HUES64 (cell line): Measurements from ENCODE around the gene HTR2B. TPM values are rescaled to one million over a fixed set of nuclear protein-coding genes. Genes with fewer than 3 reads are reported as not detected.

Source experiments
- H3K27ac ChIP-seq: 2 replicates; pipeline ENCODE4 v1.7.0; 2013; ENCODE audit warnings: low read depth, low read length, inconsistent platforms
- H3K27me3 ChIP-seq: 2 replicates; pipeline ENCODE4 v1.6.1; 2013; ENCODE audit warnings: mild to moderate bottlenecking, low read length; ENCODE audit not compliant: insufficient read depth
- H3K36me3 ChIP-seq: 2 replicates; pipeline ENCODE4 v1.6.1; 2013; ENCODE audit warnings: mild to moderate bottlenecking, low read length; ENCODE audit not compliant: insufficient read depth
- H3K4me1 ChIP-seq: 2 replicates; pipeline ENCODE4 v1.6.1; 2013; ENCODE audit warnings: mild to moderate bottlenecking, low read length, moderate library complexity; ENCODE audit not compliant: insufficient read depth
- H3K4me3 ChIP-seq: 2 replicates; pipeline ENCODE4 v1.5.1; 2013; ENCODE audit warnings: mild to moderate bottlenecking, low read length, moderate library complexity
- H3K9ac ChIP-seq: 2 replicates; pipeline ENCODE4 v1.6.1; 2013; ENCODE audit warnings: mild to moderate bottlenecking, low read depth, low read length
- H3K9me3 ChIP-seq: 2 replicates; pipeline ENCODE4 v1.6.1; 2013; ENCODE audit warnings: low read depth, low read length; ENCODE audit not compliant: insufficient read depth
- WGBS: fragments of 150-250, 120-280 bp; methylation state at CpG from one replicate; pipeline ENCODE4 v1.1.7; 2013; ENCODE audit warnings: missing lambda C conversion rate; 5-methylcytosine and 5-hydroxymethylcytosine counted together
- polyA plus RNA-seq, 2 experiments: library from polyadenylated mRNA; stranded (reverse); fragments of 50-300 nt; gene quantifications; one replicate each; pipeline ENCODE4 v1.2.3, GENCODE V29; 2013

Gene HTR2B
- not detected for polyA plus RNA-seq (2013, experiment 1 of 2)
- polyA plus RNA-seq (2013, experiment 2 of 2): not detected

GRCh38 chr2:231124838-231125568 lies at the start of gene HTR2B:
Gene HTR2B, minus strand, starts transcription at chr2:231125042. Its CDS starts 1,278 bp downstream, at chr2:231123764.
- WGBS: 82% methylated on average over 4 of the region's 5 CpGs
- Histone ChIP-seq H3K27ac (no peak within 1 kb of the TSS), H3K9ac (no peak within 1 kb of the TSS), H3K36me3 (no peaks in the 10 kb centered on the region), H3K27me3 (no peaks in the 10 kb centered on the region), H3K9me3 (no peaks in the 10 kb centered on the region), H3K4me3 (no peak within 1 kb of the TSS), H3K4me1 (peaks cover 42% of the 10 kb centered on the region)

GRCh38 chr2:231174211-231174651 lies 49.4 kb upstream of the HTR2B start:
- Histone ChIP-seq H3K4me3 (no peak overlapping the region), H3K27me3 (no peaks in the 10 kb centered on the region), H3K9me3 (no peaks in the 10 kb centered on the region), H3K36me3 (peaks cover 59% of the 10 kb centered on the region), H3K27ac (no peak overlapping the region), H3K9ac (no peak overlapping the region), H3K4me1 (no peaks in the 10 kb centered on the region)
- WGBS: no CpG with 5 or more reads among the region's 2 CpGs

GRCh38 chr2:231172025-231172424 lies 47.2 kb upstream of the HTR2B start:
- no peaks in the 10 kb centered on the region for H3K4me1 ChIP-seq
- no peaks in the 10 kb centered on the region for H3K9me3 ChIP-seq
- no peak overlapping the region for H3K27ac ChIP-seq
- WGBS: 97% methylated on average over 3 of the region's 3 CpGs
- H3K36me3 ChIP-seq: peaks cover 80% of the 10 kb centered on the region
- H3K27me3 ChIP-seq: no peaks in the 10 kb centered on the region
- no peak overlapping the region for H3K9ac ChIP-seq
- H3K4me3 ChIP-seq: no peak overlapping the region

GRCh38 chr2:231170055-231170454 lies 45.2 kb upstream of the HTR2B start:
- Histone ChIP-seq H3K27ac (no peak overlapping the region), H3K27me3 (no peaks in the 10 kb centered on the region), H3K36me3 (peaks cover 97% of the 10 kb centered on the region), H3K9me3 (no peaks in the 10 kb centered on the region), H3K4me3 (no peak overlapping the region), H3K4me1 (no peaks in the 10 kb centered on the region), H3K9ac (no peak overlapping the region)
- WGBS: 94% methylated on average over 1 of the region's 1 CpG

GRCh38 chr2:231169488-231169887 lies 44.6 kb upstream of the HTR2B start:
- H3K27ac ChIP-seq: no peak overlapping the region
- H3K27me3 ChIP-seq: no peaks in the 10 kb centered on the region
- WGBS: 96% methylated on average over 3 of the region's 3 CpGs
- no peak overlapping the region for H3K4me3 ChIP-seq
- peaks cover 97% of the 10 kb centered on the region for H3K36me3 ChIP-seq
- H3K9ac ChIP-seq: no peak overlapping the region
- no peaks in the 10 kb centered on the region for H3K4me1 ChIP-seq
- no peaks in the 10 kb centered on the region for H3K9me3 ChIP-seq

GRCh38 chr2:231168460-231169139 lies 43.8 kb upstream of the HTR2B start:
- Histone ChIP-seq H3K4me1 (peaks cover 7% of the 10 kb centered on the region), H3K36me3 (peaks cover 97% of the 10 kb centered on the region), H3K27me3 (no peaks in the 10 kb centered on the region), H3K4me3 (no peak overlapping the region), H3K9ac (no peak overlapping the region), H3K9me3 (no peaks in the 10 kb centered on the region), H3K27ac (no peak overlapping the region; the same call in 1 of the 2 replicates)
- WGBS: 95% methylated on average over 3 of the region's 4 CpGs

- H3K9ac ChIP-seq: no peak overlapping the region
- H3K36me3 ChIP-seq: peaks cover 91% of the 10 kb centered on the region
- no peaks in the 10 kb centered on the region for H3K9me3 ChIP-seq
- H3K27me3 ChIP-seq: no peaks in the 10 kb centered on the region
- H3K4me3 ChIP-seq: no peak overlapping the region
- WGBS: 100% methylated on average over 5 of the region's 6 CpGs
- peaks cover 14% of the 10 kb centered on the region for H3K4me1 ChIP-seq
- no peak overlapping the region for H3K27ac ChIP-seq
Measured at GRCh38 chr2:231167745-231168459, 43.1 kb upstream of the HTR2B start.

GRCh38 chr2:231163414-231164095 lies 38.7 kb upstream of the HTR2B start:
- Histone ChIP-seq H3K27ac (no peak overlapping the region), H3K36me3 (peaks cover 66% of the 10 kb centered on the region), H3K9me3 (no peaks in the 10 kb centered on the region), H3K4me3 (no peak overlapping the region), H3K9ac (no peak overlapping the region), H3K27me3 (no peaks in the 10 kb centered on the region), H3K4me1 (peaks cover 26% of the 10 kb centered on the region)
- 65% methylated on average over 3 of the region's 4 CpGs for WGBS

GRCh38 chr2:231163011-231163410 lies 38.2 kb upstream of the HTR2B start:
- no peaks in the 10 kb centered on the region for H3K9me3 ChIP-seq
- no peaks in the 10 kb centered on the region for H3K27me3 ChIP-seq
- H3K4me3 ChIP-seq: no peak overlapping the region
- H3K36me3 ChIP-seq: peaks cover 66% of the 10 kb centered on the region
- H3K9ac ChIP-seq: no peak overlapping the region
- no peak overlapping the region for H3K27ac ChIP-seq
- H3K4me1 ChIP-seq: peaks cover 26% of the 10 kb centered on the region
- over 99% methylated on average over 3 of the region's 3 CpGs for WGBS

- Histone ChIP-seq H3K27me3 (no peaks in the 10 kb centered on the region), H3K4me3 (no peak overlapping the region), H3K9ac (no peak overlapping the region), H3K9me3 (no peaks in the 10 kb centered on the region), H3K36me3 (peaks cover 59% of the 10 kb centered on the region), H3K27ac (no peak overlapping the region), H3K4me1 (peaks cover 26% of the 10 kb centered on the region)
- WGBS: 96% methylated on average over 2 of the region's 2 CpGs
Measured at GRCh38 chr2:231161877-231162329, 37.1 kb upstream of the HTR2B start.
